ENCODE data around the gene MACROH2A1.

DNA sequence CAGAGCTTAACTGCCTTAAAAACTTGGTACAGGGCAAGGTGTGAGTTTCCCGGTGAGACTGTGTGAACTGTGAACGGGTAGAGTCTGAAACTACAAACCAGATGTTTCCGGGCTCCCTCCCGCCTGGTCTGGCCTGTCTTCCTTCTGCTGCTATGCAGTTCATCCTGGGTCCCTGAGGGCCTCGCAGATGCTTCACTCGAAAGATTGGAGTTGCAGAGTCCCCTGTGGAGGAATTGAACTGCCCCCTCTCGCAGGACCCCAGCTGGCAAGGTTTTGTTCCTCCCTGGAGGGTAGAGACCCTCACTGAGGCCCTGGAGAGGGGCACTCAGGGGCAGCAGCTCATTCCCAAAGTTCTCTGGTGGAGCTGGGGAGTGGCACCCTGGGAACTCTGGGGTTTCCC, 47.6 kb upstream of the MACROH2A1 start:
- TF ChIP-seq, protein P1, sequence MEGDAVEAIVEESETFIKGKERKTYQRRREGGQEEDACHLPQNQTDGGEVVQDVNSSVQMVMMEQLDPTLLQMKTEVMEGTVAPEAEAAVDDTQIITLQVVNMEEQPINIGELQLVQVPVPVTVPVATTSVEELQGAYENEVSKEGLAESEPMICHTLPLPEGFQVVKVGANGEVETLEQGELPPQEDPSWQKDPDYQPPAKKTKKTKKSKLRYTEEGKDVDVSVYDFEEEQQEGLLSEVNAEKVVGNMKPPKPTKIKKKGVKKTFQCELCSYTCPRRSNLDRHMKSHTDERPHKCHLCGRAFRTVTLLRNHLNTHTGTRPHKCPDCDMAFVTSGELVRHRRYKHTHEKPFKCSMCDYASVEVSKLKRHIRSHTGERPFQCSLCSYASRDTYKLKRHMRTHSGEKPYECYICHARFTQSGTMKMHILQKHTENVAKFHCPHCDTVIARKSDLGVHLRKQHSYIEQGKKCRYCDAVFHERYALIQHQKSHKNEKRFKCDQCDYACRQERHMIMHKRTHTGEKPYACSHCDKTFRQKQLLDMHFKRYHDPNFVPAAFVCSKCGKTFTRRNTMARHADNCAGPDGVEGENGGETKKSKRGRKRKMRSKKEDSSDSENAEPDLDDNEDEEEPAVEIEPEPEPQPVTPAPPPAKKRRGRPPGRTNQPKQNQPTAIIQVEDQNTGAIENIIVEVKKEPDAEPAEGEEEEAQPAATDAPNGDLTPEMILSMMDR (IDR thresholded peaks at IDR 0.05) = no peak
- no peak for TF ChIP-seq POLR2A (IDR thresholded peaks at IDR 0.05)
